Measurements from ENCODE around the gene MRPS6.

- no peak for TF ChIP-seq CTCF (IDR thresholded peaks at IDR 0.05)
- no peak for TF ChIP-seq POLR2A (IDR thresholded peaks at IDR 0.05)
Measured at GRCh38 chr21:34148419-34148804, 75.0 kb downstream of the MRPS6 start.

All from Peyer's patch (tissue), 4 donors.